Transverse colon (tissue), 4 donors: ENCODE data around the gene POU2F3. TPM values are rescaled to one million over a fixed set of nuclear protein-coding genes. Genes with fewer than 3 reads are reported as not detected.

Experiments
- DNase-seq: peaks from one replicate; pipeline ENCODE4 v3.0.0-alpha.2; 2019
- H3K27ac ChIP-seq, 4 donors: fragments of 200-600 bp; sonication (generic); 2 replicates each; pipeline ENCODE4 v1.5.1; 2016 to 2018; ENCODE audit warnings: inconsistent platforms in 4 of 4
- H3K27me3 ChIP-seq: fragments of 200-600 bp; sonication (generic); 2 replicates; pipeline ENCODE4 v1.5.1; 2017; ENCODE audit warnings: inconsistent platforms
- H3K36me3 ChIP-seq, 4 donors: fragments of 200-600 bp; sonication (generic); 2 replicates each; pipeline ENCODE4 v1.5.1; 2017 to 2019; ENCODE audit warnings: inconsistent platforms in 4 of 4
- H3K4me1 ChIP-seq, 4 donors: fragments of 200-600 bp; sonication (generic); 2 replicates each; pipeline ENCODE4 v1.5.1; 2017 to 2020; ENCODE audit warnings: inconsistent platforms in 4 of 4
- H3K4me3 ChIP-seq, 4 donors: fragments of 200-600 bp; sonication (generic); 1 replicate in 1 of 4; 2 replicates in 3 of 4; pipeline versions ENCODE4 v1.5.1 to v1.6.1; 2017 to 2019; ENCODE audit warnings: inconsistent platforms in 4 of 4
- H3K9me3 ChIP-seq, 2 donors: fragments of 200-600 bp; sonication (generic); 2 replicates each; pipeline ENCODE4 v1.5.1; 2017 to 2019; ENCODE audit warnings: inconsistent platforms in 2 of 2
- EP300 ChIP-seq: sonication (generic); formaldehyde crosslinking; IDR thresholded peaks from one replicate; pipeline ENCODE4 v1.6.1; 2017; ENCODE audit warnings: antibody characterized with exemption, low read depth
- POLR2A ChIP-seq: fragments of 450-650 bp; IDR thresholded peaks from one replicate; pipeline ENCODE4 v1.6.1; 2016; ENCODE audit warnings: antibody characterized with exemption, mild to moderate bottlenecking, moderate library complexity
- POLR2AphosphoS5 ChIP-seq, 3 donors: sonication (generic); formaldehyde crosslinking; IDR thresholded peaks; one replicate each; pipeline ENCODE4 v1.6.1; 2016; ENCODE audit warnings: antibody characterized with exemption in 3 of 3
- WGBS, 2 donors: methylation state at CpG; one replicate each; pipeline ENCODE4 v1.1.5; 2018; ENCODE audit warnings: low coverage in 1 of 2; 5-methylcytosine and 5-hydroxymethylcytosine counted together
- in situ Hi-C, 4 donors: fragments of 200-750 bp; cut with MboI; loops; one replicate each; pipeline versions ENCODE4 v1.15.0 to v1.15.1; 2017; ENCODE audit warnings: low sequenced_read_pairs in 3 of 4, low pct_ligation_motif_present in 1 of 4, low pct_unique_long_range_greater_than_20kb in 1 of 4
- intact Hi-C: fragments of 100-400 bp; cut with DNase I; formaldehyde crosslinking; loops from one replicate; pipeline ENCODE4 v1.15.1; 2023; ENCODE audit warnings: low total_unique reads
- total RNA-seq, 4 donors: library from RNA; depleted of rRNA; stranded (reverse); fragments of >200 nt; gene quantifications; one replicate each; pipeline ENCODE4 v1.1.0, GENCODE V29; 2016
- TF ChIP-seq, protein P1 (sequence below), 5 experiments: fragments of 200-600 bp in 3 of 5; fragments of 450-650 bp in 2 of 5; sonication (generic) in 3 of 5; IDR thresholded peaks; 1 replicate in 2 of 5; 2 replicates in 3 of 5; pipeline ENCODE4 v1.5.1; 2016 to 2017; ENCODE audit warnings: antibody characterized with exemption in 5 of 5, inconsistent platforms in 3 of 5, mild to moderate bottlenecking in 2 of 5, moderate library complexity in 1 of 5

POU2F3 gene
- total RNA-seq, 4 donors from 2014 or later, result 1.9 to 2.2 TPM; not detected in 2

DNA sequence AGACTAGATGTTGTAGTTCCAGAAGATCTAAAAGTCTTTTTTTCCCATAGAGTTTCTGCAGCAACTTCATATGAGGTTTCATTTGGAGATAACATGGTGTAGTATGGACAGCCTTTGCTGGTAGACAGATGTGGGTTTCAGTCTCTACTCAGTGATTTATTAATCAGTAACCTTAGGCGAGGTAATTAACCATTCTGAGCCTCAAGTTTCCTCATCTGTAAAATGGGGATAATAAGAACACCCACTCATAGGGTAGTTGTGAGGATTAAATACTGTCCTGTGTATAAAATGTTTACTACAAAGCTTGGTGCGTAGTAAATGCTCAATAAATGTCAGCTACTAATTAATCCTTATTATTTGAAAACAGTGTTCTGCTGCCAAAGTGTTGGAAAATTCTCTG lies 16.8 kb downstream of the POU2F3 start:
- Histone ChIP-seq H3K4me1 (no peaks in the 10 kb centered on the region), H3K36me3 (no peaks in the 10 kb centered on the region), H3K4me3 (no peak overlapping the region), H3K27me3 (peaks cover 63% of the 10 kb centered on the region), H3K27ac (no peak overlapping the region), H3K9me3 (no peaks in the 10 kb centered on the region)
- no peak for DNase-seq
- intact Hi-C loops, result no loop called here
- in situ Hi-C loops, result no loop called here
- no peak for TF ChIP-seq EP300
- TF ChIP-seq, protein P1, sequence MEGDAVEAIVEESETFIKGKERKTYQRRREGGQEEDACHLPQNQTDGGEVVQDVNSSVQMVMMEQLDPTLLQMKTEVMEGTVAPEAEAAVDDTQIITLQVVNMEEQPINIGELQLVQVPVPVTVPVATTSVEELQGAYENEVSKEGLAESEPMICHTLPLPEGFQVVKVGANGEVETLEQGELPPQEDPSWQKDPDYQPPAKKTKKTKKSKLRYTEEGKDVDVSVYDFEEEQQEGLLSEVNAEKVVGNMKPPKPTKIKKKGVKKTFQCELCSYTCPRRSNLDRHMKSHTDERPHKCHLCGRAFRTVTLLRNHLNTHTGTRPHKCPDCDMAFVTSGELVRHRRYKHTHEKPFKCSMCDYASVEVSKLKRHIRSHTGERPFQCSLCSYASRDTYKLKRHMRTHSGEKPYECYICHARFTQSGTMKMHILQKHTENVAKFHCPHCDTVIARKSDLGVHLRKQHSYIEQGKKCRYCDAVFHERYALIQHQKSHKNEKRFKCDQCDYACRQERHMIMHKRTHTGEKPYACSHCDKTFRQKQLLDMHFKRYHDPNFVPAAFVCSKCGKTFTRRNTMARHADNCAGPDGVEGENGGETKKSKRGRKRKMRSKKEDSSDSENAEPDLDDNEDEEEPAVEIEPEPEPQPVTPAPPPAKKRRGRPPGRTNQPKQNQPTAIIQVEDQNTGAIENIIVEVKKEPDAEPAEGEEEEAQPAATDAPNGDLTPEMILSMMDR (IDR thresholded peaks at IDR 0.05), result no peak
- TF ChIP-seq POLR2AphosphoS5 (IDR thresholded peaks at IDR 0.05), result no peak
- no peak for TF ChIP-seq POLR2A
- WGBS, 2 donors, result 56 to 75% methylated on average over 2 of the region's 2 CpGs

DNA sequence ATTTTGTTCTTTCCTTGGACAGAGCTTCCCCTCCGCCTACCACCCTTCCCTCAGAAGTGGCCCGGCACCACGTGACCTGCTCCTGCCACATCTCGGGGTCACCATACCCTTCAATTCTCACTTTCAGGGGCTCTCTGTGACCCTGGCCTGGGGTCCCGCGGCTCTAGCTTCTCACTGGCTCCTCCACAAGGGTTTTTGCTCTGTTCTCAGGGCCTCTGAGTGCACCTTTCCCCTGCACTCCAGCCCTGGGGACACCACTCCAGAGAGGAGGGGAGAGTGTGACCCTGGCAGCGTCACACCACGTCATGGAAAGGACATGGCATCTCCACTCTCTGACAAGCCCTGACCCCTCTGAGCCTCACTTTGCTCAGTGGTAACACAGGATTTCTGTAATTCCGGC lies 17.4 kb downstream of the POU2F3 start:
- intact Hi-C loops, result no loop called here
- DNase-seq, result no peak
- no peak overlapping the region for H3K27ac ChIP-seq
- TF ChIP-seq EP300 (no peak), POLR2A (no peak), POLR2AphosphoS5 (IDR thresholded peaks at IDR 0.05) (no peak)
- TF ChIP-seq, protein P1 (IDR thresholded peaks at IDR 0.05), result no peak
- peaks cover 61% of the 10 kb centered on the region for H3K27me3 ChIP-seq
- H3K4me1 ChIP-seq, result no peaks in the 10 kb centered on the region
- H3K36me3 ChIP-seq, result no peaks in the 10 kb centered on the region
- 77 to 88% methylated on average over 4 to 9 of the region's 9 CpGs for WGBS, 2 donors
- H3K9me3 ChIP-seq, result no peaks in the 10 kb centered on the region
- no peak overlapping the region for H3K4me3 ChIP-seq
- in situ Hi-C loops, result no loop called here

DNA sequence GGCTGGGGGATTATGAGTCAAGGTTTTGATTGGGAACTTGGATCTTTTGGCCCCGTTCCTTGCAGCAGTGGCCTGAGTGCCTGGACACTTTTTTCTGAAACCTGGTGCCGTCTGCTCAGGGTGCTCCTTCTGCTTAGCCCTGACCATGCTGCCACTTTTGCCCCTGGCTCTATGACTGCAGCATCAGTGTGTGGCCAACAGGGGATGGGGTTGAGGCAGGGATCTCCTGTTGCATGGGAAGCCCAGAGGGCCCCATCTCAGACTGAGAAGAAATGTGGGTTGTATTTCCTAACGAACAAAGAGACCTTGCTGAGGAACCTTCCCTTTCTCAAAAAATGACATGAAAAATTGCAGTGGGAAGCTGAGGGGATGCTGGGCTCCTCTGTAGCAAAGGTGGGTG lies 18.7 kb downstream of the POU2F3 start:
- TF ChIP-seq EP300, result no peak
- TF ChIP-seq POLR2AphosphoS5 (IDR thresholded peaks at IDR 0.05), result no peak
- TF ChIP-seq POLR2A, result no peak
- TF ChIP-seq, protein P1 (IDR thresholded peaks at IDR 0.05), result no peak
- intact Hi-C loops (no loop called here), in situ Hi-C loops (no loop called here)
- H3K4me1 ChIP-seq, result no peaks in the 10 kb centered on the region
- H3K4me3 ChIP-seq, result no peak overlapping the region
- 77% methylated on average over 3 of the region's 3 CpGs; no CpG with 5 or more reads in 1 of the 2 donors for WGBS, 2 donors
- no peak for DNase-seq
- no peaks in the 10 kb centered on the region for H3K9me3 ChIP-seq
- H3K27me3 ChIP-seq, result peaks cover 55% of the 10 kb centered on the region
- H3K36me3 ChIP-seq, result no peaks in the 10 kb centered on the region
- H3K27ac ChIP-seq, result no peak overlapping the region

DNA sequence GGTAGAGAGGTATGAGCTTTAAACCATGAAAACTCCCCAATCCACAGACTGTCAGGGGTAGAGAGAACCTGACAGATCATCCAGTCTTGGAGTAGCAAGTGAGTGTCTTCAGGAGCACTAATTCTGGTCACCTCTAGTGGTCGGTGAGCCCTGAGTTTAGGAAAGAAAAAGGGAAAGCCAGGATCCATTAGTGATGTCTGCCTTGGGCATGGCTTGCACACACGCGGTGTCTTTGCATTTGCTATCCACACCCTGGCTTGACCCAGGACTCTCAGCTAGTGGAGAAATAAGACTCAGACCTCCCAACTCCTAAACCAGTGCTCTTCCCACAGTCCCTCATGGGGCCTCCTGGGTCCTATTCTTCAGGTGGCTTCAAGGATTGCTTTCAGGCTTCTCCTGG lies 19.3 kb downstream of the POU2F3 start:
- intact Hi-C loops, result no loop called here

DNA sequence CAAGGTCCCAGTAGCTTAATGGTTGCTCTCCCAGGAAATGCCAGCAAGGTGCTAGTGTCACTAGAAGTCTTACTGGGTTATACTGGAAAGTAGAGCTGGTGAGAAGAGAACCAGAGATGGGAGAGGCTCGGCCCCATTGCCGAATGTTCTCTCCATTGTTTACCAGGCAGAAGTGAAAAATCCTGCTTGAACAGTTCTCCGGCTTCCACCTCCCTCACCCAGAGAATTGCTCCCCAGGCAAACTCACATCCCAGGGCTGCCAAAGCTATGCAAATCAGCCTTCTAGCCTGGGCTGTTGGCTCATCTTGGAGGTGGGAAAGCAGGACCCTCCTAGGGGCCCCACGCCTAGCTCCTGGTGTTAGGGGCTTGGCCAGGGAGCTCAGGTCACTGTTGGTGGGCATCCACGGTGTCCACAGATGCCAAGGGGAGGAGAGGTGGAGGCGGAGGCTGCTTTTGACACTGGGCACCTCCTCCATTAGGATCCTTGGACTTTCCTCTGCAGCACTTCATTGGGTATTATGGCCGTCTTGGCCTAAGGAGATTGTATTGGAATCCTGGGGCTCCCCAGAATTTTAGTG lies 20.1 kb downstream of the POU2F3 start:
- intact Hi-C loops (no loop called here), in situ Hi-C loops (no loop called here)
- TF ChIP-seq POLR2AphosphoS5 (IDR thresholded peaks at IDR 0.05) (no peak), EP300 (no peak), POLR2A (no peak)
- TF ChIP-seq, protein P1 (IDR thresholded peaks at IDR 0.05), result no peak
- Histone ChIP-seq H3K9me3 (no peaks in the 10 kb centered on the region), H3K36me3 (no peaks in the 10 kb centered on the region), H3K27ac (no peak overlapping the region), H3K4me1 (no peaks in the 10 kb centered on the region), H3K27me3 (peaks cover 41% of the 10 kb centered on the region), H3K4me3 (no peak overlapping the region)
- no peak for DNase-seq
- WGBS, 2 donors, result 81% methylated on average over 7 of the region's 7 CpGs; no CpG with 5 or more reads in 1 of the 2 donors

More for the DNA sequence above, 19.3 kb downstream of the POU2F3 start:
- no peak overlapping the region for H3K27ac ChIP-seq
- H3K4me3 ChIP-seq, result no peak overlapping the region
- no peak for DNase-seq
- TF ChIP-seq POLR2AphosphoS5 (IDR thresholded peaks at IDR 0.05), result no peak
- no peak for TF ChIP-seq POLR2A
- in situ Hi-C loops, result no loop called here
- no peaks in the 10 kb centered on the region for H3K9me3 ChIP-seq
- H3K27me3 ChIP-seq, result peaks cover 49% of the 10 kb centered on the region
- no peaks in the 10 kb centered on the region for H3K36me3 ChIP-seq
- no peaks in the 10 kb centered on the region for H3K4me1 ChIP-seq
- whole genome bisulfite sequencing, 2 donors, result 86% methylated on average over 3 of the region's 3 CpGs; no CpG with 5 or more reads in 1 of the 2 donors
